WTC11 (cell line): Measurements from ENCODE around the gene PRXL2A.

Experiments used
- ESRRA ChIP-seq: sonication (generic); formaldehyde crosslinking; IDR thresholded peaks from 2 replicates; pipeline ENCODE4 v1.8.1; 2022; ENCODE audit warnings: mild to moderate bottlenecking, missing genetic modification reagents, borderline replicate concordance
- GABPB1 ChIP-seq: sonication (generic); formaldehyde crosslinking; IDR thresholded peaks from 2 replicates; pipeline ENCODE4 v1.8.1; 2023; ENCODE audit warnings: mild to moderate bottlenecking, missing genetic modification reagents
- KAT7 ChIP-seq: sonication (generic); formaldehyde crosslinking; IDR thresholded peaks from 2 replicates; pipeline ENCODE4 v1.8.1; 2023; ENCODE audit warnings: missing genetic modification reagents, mild to moderate bottlenecking, borderline replicate concordance
- SMAD4 ChIP-seq: sonication (generic); formaldehyde crosslinking; IDR thresholded peaks from 2 replicates; pipeline ENCODE4 v1.8.0; 2022; ENCODE audit warnings: mild to moderate bottlenecking, missing genetic modification reagents
- ZNF138 ChIP-seq: sonication (generic); formaldehyde crosslinking; conservative IDR thresholded peaks from 2 replicates; pipeline ENCODE4 v1.8.1; 2022; ENCODE audit warnings: mild to moderate bottlenecking, moderate library complexity, missing genetic modification reagents
- TF ChIP-seq, protein P1 (sequence below): fragments of 200-600 bp; IDR thresholded peaks from 2 replicates; pipeline ENCODE4 v1.8.0; 2022; ENCODE audit warnings: antibody characterized with exemption
- TF ChIP-seq, protein P2 (sequence below): sonication (generic); formaldehyde crosslinking; IDR thresholded peaks from 2 replicates; pipeline ENCODE4 v1.8.1; 2023; ENCODE audit warnings: mild to moderate bottlenecking, missing genetic modification reagents, borderline replicate concordance
- TF ChIP-seq, protein P3 (sequence below): sonication (generic); formaldehyde crosslinking; IDR thresholded peaks from 2 replicates; pipeline ENCODE4 v1.8.1; 2022; ENCODE audit warnings: low read depth, missing genetic modification reagents, borderline replicate concordance
- TF ChIP-seq, protein P4 (sequence below): sonication (generic); formaldehyde crosslinking; IDR thresholded peaks from 2 replicates; pipeline ENCODE4 v1.8.1; 2022; ENCODE audit warnings: missing genetic modification reagents, borderline replicate concordance
- TF ChIP-seq, protein P5 (sequence below): sonication (generic); formaldehyde crosslinking; IDR thresholded peaks from 2 replicates; pipeline ENCODE4 v1.8.1; 2023; ENCODE audit warnings: mild to moderate bottlenecking, missing genetic modification reagents, moderate library complexity
- TF ChIP-seq, protein P6 (sequence below): fragments of 250-450 bp; sonication (Bioruptor Pico); IDR thresholded peaks from 2 replicates; pipeline ENCODE4 v1.9.0; 2021; ENCODE audit warnings: moderate library complexity, mild to moderate bottlenecking, inconsistent platforms, borderline replicate concordance
- TF ChIP-seq, protein P7 (sequence below): sonication (generic); formaldehyde crosslinking; IDR thresholded peaks from 2 replicates; pipeline ENCODE4 v1.8.0; 2022; ENCODE audit warnings: mild to moderate bottlenecking, missing genetic modification reagents

DNA sequence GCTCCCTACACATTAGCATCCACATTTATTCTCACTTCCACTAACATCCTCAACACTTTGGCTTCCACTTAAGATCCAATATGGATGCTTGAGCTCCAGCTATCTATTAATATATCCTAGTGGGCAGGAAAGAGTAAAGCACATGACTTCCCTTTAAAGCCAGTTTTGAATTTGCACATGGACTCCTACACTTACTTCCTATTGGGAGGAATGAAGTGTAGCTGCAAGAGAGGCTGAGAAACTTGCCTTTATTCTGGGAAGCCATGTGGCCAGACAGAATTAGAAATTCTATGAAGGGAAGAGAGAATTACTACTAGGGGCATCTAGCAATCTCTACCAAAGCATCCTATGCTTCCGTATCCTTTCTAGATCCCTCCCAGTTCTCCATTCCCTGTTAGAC, 42.8 kb downstream of the PRXL2A start:
- TF ChIP-seq, protein P1, sequence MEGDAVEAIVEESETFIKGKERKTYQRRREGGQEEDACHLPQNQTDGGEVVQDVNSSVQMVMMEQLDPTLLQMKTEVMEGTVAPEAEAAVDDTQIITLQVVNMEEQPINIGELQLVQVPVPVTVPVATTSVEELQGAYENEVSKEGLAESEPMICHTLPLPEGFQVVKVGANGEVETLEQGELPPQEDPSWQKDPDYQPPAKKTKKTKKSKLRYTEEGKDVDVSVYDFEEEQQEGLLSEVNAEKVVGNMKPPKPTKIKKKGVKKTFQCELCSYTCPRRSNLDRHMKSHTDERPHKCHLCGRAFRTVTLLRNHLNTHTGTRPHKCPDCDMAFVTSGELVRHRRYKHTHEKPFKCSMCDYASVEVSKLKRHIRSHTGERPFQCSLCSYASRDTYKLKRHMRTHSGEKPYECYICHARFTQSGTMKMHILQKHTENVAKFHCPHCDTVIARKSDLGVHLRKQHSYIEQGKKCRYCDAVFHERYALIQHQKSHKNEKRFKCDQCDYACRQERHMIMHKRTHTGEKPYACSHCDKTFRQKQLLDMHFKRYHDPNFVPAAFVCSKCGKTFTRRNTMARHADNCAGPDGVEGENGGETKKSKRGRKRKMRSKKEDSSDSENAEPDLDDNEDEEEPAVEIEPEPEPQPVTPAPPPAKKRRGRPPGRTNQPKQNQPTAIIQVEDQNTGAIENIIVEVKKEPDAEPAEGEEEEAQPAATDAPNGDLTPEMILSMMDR = no peak
- TF ChIP-seq GABPB1 (CRISPR knock-in tag) = no peak
- no peak for TF ChIP-seq SMAD4
- TF ChIP-seq, protein P2, sequence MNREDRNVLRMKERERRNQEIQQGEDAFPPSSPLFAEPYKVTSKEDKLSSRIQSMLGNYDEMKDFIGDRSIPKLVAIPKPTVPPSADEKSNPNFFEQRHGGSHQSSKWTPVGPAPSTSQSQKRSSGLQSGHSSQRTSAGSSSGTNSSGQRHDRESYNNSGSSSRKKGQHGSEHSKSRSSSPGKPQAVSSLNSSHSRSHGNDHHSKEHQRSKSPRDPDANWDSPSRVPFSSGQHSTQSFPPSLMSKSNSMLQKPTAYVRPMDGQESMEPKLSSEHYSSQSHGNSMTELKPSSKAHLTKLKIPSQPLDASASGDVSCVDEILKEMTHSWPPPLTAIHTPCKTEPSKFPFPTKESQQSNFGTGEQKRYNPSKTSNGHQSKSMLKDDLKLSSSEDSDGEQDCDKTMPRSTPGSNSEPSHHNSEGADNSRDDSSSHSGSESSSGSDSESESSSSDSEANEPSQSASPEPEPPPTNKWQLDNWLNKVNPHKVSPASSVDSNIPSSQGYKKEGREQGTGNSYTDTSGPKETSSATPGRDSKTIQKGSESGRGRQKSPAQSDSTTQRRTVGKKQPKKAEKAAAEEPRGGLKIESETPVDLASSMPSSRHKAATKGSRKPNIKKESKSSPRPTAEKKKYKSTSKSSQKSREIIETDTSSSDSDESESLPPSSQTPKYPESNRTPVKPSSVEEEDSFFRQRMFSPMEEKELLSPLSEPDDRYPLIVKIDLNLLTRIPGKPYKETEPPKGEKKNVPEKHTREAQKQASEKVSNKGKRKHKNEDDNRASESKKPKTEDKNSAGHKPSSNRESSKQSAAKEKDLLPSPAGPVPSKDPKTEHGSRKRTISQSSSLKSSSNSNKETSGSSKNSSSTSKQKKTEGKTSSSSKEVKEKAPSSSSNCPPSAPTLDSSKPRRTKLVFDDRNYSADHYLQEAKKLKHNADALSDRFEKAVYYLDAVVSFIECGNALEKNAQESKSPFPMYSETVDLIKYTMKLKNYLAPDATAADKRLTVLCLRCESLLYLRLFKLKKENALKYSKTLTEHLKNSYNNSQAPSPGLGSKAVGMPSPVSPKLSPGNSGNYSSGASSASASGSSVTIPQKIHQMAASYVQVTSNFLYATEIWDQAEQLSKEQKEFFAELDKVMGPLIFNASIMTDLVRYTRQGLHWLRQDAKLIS (CRISPR knock-in tag) = no peak
- TF ChIP-seq, protein P3, sequence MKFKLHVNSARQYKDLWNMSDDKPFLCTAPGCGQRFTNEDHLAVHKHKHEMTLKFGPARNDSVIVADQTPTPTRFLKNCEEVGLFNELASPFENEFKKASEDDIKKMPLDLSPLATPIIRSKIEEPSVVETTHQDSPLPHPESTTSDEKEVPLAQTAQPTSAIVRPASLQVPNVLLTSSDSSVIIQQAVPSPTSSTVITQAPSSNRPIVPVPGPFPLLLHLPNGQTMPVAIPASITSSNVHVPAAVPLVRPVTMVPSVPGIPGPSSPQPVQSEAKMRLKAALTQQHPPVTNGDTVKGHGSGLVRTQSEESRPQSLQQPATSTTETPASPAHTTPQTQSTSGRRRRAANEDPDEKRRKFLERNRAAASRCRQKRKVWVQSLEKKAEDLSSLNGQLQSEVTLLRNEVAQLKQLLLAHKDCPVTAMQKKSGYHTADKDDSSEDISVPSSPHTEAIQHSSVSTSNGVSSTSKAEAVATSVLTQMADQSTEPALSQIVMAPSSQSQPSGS (CRISPR knock-in tag) = no peak
- no peak for TF ChIP-seq ESRRA
- no peak for TF ChIP-seq ZNF138
- TF ChIP-seq, protein P4, sequence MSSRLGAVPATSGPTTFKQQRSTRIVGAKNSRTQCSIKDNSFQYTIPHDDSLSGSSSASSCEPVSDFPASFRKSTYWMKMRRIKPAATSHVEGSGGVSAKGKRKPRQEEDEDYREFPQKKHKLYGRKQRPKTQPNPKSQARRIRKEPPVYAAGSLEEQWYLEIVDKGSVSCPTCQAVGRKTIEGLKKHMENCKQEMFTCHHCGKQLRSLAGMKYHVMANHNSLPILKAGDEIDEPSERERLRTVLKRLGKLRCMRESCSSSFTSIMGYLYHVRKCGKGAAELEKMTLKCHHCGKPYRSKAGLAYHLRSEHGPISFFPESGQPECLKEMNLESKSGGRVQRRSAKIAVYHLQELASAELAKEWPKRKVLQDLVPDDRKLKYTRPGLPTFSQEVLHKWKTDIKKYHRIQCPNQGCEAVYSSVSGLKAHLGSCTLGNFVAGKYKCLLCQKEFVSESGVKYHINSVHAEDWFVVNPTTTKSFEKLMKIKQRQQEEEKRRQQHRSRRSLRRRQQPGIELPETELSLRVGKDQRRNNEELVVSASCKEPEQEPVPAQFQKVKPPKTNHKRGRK = no peak
- TF ChIP-seq, protein P5, sequence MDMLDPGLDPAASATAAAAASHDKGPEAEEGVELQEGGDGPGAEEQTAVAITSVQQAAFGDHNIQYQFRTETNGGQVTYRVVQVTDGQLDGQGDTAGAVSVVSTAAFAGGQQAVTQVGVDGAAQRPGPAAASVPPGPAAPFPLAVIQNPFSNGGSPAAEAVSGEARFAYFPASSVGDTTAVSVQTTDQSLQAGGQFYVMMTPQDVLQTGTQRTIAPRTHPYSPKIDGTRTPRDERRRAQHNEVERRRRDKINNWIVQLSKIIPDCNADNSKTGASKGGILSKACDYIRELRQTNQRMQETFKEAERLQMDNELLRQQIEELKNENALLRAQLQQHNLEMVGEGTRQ (CRISPR knock-in tag) = no peak
- TF ChIP-seq, protein P6, sequence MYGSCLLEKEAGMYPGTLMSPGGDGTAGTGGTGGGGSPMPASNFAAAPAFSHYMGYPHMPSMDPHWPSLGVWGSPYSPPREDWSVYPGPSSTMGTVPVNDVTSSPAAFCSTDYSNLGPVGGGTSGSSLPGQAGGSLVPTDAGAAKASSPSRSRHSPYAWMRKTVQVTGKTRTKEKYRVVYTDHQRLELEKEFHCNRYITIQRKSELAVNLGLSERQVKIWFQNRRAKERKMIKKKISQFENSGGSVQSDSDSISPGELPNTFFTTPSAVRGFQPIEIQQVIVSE (CRISPR knock-in tag) = no peak
- no peak for TF ChIP-seq KAT7
- TF ChIP-seq, protein P7, sequence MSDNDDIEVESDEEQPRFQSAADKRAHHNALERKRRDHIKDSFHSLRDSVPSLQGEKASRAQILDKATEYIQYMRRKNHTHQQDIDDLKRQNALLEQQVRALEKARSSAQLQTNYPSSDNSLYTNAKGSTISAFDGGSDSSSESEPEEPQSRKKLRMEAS (CRISPR knock-in tag) = no peak
